ENCODE results near the gene MTMR12.

The MTMR12 gene

DNA sequence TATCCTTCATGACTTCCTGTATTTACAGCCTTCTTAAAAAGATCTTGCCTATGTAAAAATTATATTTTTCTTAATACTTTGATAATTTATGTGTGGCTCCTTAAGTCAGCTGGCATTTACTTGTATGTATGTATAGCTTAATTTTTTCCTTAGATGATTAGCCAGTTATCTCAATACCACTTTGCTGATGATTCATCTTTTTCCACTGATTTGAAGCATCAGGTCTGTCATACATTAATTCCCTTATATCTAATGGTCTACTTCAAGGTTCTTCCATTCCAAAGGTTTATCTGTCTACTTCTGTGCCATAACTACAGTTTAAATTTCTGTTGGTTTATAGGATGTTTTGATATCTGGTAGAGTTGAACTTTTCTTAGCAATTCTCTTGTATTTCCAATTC lies 44.9 kb upstream of the MTMR12 start:
- TF ChIP-seq TAF1 (IDR thresholded peaks at IDR 0.05; ENCODE audit: low read depth) (no peak), CEBPB (IDR thresholded peaks at IDR 0.05) (no peak), RAD21 (IDR thresholded peaks at IDR 0.05; ENCODE audit: low read depth) (no peak), EP300 (IDR thresholded peaks at IDR 0.05; ENCODE audit: borderline replicate concordance) (no peak), TEAD4 (IDR thresholded peaks at IDR 0.05) (no peak), TCF12 (IDR thresholded peaks at IDR 0.05; ENCODE audit: low read depth) (no peak), ZBTB7A (IDR thresholded peaks at IDR 0.05; ENCODE audit: low read depth) (no peak)
- TF ChIP-seq, protein P1, sequence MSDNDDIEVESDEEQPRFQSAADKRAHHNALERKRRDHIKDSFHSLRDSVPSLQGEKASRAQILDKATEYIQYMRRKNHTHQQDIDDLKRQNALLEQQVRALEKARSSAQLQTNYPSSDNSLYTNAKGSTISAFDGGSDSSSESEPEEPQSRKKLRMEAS (IDR thresholded peaks at IDR 0.05), result no peak
- TF ChIP-seq, protein P2, sequence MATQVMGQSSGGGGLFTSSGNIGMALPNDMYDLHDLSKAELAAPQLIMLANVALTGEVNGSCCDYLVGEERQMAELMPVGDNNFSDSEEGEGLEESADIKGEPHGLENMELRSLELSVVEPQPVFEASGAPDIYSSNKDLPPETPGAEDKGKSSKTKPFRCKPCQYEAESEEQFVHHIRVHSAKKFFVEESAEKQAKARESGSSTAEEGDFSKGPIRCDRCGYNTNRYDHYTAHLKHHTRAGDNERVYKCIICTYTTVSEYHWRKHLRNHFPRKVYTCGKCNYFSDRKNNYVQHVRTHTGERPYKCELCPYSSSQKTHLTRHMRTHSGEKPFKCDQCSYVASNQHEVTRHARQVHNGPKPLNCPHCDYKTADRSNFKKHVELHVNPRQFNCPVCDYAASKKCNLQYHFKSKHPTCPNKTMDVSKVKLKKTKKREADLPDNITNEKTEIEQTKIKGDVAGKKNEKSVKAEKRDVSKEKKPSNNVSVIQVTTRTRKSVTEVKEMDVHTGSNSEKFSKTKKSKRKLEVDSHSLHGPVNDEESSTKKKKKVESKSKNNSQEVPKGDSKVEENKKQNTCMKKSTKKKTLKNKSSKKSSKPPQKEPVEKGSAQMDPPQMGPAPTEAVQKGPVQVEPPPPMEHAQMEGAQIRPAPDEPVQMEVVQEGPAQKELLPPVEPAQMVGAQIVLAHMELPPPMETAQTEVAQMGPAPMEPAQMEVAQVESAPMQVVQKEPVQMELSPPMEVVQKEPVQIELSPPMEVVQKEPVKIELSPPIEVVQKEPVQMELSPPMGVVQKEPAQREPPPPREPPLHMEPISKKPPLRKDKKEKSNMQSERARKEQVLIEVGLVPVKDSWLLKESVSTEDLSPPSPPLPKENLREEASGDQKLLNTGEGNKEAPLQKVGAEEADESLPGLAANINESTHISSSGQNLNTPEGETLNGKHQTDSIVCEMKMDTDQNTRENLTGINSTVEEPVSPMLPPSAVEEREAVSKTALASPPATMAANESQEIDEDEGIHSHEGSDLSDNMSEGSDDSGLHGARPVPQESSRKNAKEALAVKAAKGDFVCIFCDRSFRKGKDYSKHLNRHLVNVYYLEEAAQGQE (IDR thresholded peaks at IDR 0.05; ENCODE audit: low read depth), result no peak

DNA sequence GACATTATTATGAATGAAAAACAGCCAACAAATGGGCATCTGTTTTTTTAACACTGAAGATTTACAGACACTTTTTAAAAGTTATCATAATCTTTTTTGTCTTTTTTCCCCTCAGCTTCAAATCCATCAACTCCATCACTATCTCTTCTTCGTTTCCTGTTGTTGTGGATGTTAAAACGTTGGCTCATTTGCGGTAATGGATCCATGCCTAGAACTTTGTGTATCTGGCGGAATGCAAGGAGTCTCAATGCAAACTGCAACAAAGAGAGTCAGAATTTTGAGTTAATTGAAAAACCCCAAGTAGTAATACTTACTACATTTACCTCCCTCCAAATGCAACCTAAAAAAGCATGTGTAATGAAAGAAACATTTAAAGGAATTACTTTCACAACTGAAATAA lies 42.9 kb upstream of the MTMR12 start:
- TF ChIP-seq TAF1 (IDR thresholded peaks at IDR 0.05; ENCODE audit: low read depth), result no peak
- no peak for TF ChIP-seq EP300 (IDR thresholded peaks at IDR 0.05; ENCODE audit: borderline replicate concordance)
- TF ChIP-seq TEAD4 (IDR thresholded peaks at IDR 0.05), result no peak
- TF ChIP-seq, protein P1 (IDR thresholded peaks at IDR 0.05), result no peak
- TF ChIP-seq, protein P3, sequence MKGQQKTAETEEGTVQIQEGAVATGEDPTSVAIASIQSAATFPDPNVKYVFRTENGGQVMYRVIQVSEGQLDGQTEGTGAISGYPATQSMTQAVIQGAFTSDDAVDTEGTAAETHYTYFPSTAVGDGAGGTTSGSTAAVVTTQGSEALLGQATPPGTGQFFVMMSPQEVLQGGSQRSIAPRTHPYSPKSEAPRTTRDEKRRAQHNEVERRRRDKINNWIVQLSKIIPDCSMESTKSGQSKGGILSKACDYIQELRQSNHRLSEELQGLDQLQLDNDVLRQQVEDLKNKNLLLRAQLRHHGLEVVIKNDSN (IDR thresholded peaks at IDR 0.05), result no peak
- TF ChIP-seq YY1 (IDR thresholded peaks at IDR 0.05; ENCODE audit: low read depth), result no peak
- TF ChIP-seq RAD21 (IDR thresholded peaks at IDR 0.05; ENCODE audit: low read depth), result no peak
- no peak for TF ChIP-seq FOXM1 (IDR thresholded peaks at IDR 0.05; ENCODE audit: borderline replicate concordance, low read depth)
- no peak for TF ChIP-seq CREB1 (IDR thresholded peaks at IDR 0.05; ENCODE audit: low read depth)
- no peak for TF ChIP-seq NFIC (IDR thresholded peaks at IDR 0.05)
- TF ChIP-seq, protein P2 (IDR thresholded peaks at IDR 0.05; ENCODE audit: low read depth), result no peak
- no peak for TF ChIP-seq CEBPB (IDR thresholded peaks at IDR 0.05)
- no peak for TF ChIP-seq ZBTB7A (IDR thresholded peaks at IDR 0.05; ENCODE audit: low read depth)
- no peak for TF ChIP-seq EGR1 (IDR thresholded peaks at IDR 0.05)
- TF ChIP-seq TCF12 (IDR thresholded peaks at IDR 0.05; ENCODE audit: low read depth), result no peak

DNA sequence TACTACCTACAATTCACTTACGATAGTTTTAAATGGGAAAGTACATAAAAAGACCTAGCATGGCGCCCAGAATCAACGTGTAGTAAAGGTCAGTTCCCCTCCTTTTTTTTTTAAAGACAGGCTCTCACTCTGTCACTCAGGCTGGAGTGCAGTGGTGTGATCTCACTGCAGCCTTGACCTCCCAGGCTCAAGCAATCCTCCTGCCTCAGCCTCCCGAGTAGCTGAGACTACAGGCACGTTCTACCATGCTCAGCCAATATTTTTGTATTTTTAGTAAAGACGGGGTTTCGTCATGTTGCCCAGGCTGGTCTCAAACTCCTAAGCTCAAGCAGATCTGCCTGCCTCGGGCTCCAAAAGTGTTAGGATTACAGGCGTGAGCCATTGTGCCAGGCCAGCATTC lies 40.7 kb upstream of the MTMR12 start:
- TF ChIP-seq, protein P3 (IDR thresholded peaks at IDR 0.05), result no peak
- TF ChIP-seq NFIC (IDR thresholded peaks at IDR 0.05) (no peak), TEAD4 (IDR thresholded peaks at IDR 0.05) (no peak), TCF12 (IDR thresholded peaks at IDR 0.05; ENCODE audit: low read depth) (no peak), EGR1 (IDR thresholded peaks at IDR 0.05) (no peak), RAD21 (IDR thresholded peaks at IDR 0.05; ENCODE audit: low read depth) (no peak), CEBPB (IDR thresholded peaks at IDR 0.05) (no peak), FOXM1 (IDR thresholded peaks at IDR 0.05; ENCODE audit: borderline replicate concordance, low read depth) (no peak), TAF1 (IDR thresholded peaks at IDR 0.05; ENCODE audit: low read depth) (no peak), EP300 (IDR thresholded peaks at IDR 0.05; ENCODE audit: borderline replicate concordance) (no peak), CREB1 (IDR thresholded peaks at IDR 0.05; ENCODE audit: low read depth) (no peak), YY1 (IDR thresholded peaks at IDR 0.05; ENCODE audit: low read depth) (no peak), ZBTB7A (IDR thresholded peaks at IDR 0.05; ENCODE audit: low read depth) (no peak)
- TF ChIP-seq, protein P2 (IDR thresholded peaks at IDR 0.05; ENCODE audit: low read depth), result no peak
- TF ChIP-seq, protein P1 (IDR thresholded peaks at IDR 0.05), result no peak

DNA sequence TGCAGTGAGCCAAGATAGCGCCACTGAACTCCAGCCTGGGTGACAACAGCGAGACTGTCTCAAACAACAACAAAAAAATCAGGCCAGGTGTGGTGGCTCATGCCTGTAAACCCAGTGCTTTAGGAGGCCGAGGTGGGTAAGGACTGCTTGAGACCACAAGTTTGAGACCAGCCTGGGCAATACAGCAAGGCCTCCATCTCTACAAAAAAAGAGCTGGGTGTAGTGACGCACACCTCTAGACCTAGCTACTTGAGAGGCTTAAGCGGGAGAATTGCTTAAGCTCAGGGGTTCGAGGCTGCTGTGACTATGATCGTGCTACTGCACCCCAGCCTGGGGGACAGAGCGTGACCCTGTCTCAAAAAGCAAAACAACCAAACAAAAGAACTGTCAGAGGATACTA lies 39.9 kb upstream of the MTMR12 start:
- no peak for TF ChIP-seq NFIC (IDR thresholded peaks at IDR 0.05)
- no peak for TF ChIP-seq FOXM1 (IDR thresholded peaks at IDR 0.05; ENCODE audit: borderline replicate concordance, low read depth)
- no peak for TF ChIP-seq EP300 (IDR thresholded peaks at IDR 0.05; ENCODE audit: borderline replicate concordance)
- TF ChIP-seq, protein P1 (IDR thresholded peaks at IDR 0.05), result no peak
- TF ChIP-seq ZBTB7A (IDR thresholded peaks at IDR 0.05; ENCODE audit: low read depth), result no peak
- TF ChIP-seq CREB1 (IDR thresholded peaks at IDR 0.05; ENCODE audit: low read depth), result no peak

Measured in Ishikawa (cell line).